ENCODE measurements around the gene ARSK.

DNA sequence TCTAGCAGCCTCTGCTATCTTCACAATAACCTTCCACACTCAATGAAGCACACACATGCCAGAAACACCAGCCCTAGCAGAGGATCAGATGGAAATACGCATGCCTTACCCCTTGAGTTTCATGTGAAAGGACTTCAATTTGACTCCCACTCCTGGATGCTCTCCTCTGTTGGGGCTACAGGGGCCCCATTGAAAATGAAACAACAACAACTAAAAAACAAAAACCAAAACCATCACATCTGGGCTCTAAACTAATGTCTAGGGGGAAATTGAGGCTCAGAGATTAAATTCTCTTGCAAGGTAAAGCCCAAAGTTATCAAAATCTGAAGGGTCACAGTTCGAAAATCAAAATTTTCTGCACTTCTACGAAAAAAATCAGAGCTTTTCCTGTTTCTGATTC is 83.7 kb downstream of the ARSK start:
- TF ChIP-seq, protein P1, sequence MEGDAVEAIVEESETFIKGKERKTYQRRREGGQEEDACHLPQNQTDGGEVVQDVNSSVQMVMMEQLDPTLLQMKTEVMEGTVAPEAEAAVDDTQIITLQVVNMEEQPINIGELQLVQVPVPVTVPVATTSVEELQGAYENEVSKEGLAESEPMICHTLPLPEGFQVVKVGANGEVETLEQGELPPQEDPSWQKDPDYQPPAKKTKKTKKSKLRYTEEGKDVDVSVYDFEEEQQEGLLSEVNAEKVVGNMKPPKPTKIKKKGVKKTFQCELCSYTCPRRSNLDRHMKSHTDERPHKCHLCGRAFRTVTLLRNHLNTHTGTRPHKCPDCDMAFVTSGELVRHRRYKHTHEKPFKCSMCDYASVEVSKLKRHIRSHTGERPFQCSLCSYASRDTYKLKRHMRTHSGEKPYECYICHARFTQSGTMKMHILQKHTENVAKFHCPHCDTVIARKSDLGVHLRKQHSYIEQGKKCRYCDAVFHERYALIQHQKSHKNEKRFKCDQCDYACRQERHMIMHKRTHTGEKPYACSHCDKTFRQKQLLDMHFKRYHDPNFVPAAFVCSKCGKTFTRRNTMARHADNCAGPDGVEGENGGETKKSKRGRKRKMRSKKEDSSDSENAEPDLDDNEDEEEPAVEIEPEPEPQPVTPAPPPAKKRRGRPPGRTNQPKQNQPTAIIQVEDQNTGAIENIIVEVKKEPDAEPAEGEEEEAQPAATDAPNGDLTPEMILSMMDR (conservative IDR thresholded peaks at IDR 0.05; ENCODE audit: low read depth, low read length): no peak
- TF ChIP-seq POLR2A (IDR thresholded peaks at IDR 0.05; ENCODE audit: low read depth, low read length) (no peak), RAD21 (IDR thresholded peaks at IDR 0.05; ENCODE audit: low read length) (no peak), CHD1 (IDR thresholded peaks at IDR 0.05; ENCODE audit: low read depth, low read length) (no peak), BHLHE40 (IDR thresholded peaks at IDR 0.05; ENCODE audit: low read depth, low read length) (no peak), RFX5 (IDR thresholded peaks at IDR 0.05; ENCODE audit: low read depth, low read length) (no peak), CEBPB (IDR thresholded peaks at IDR 0.05; ENCODE audit: low read depth, low read length) (no peak), MAZ (IDR thresholded peaks at IDR 0.05; ENCODE audit: borderline replicate concordance, low read depth, low read length) (no peak)
